ENCODE results near the gene LETMD1.

GRCh38 chr12:51018956-51019355, 29.2 kb upstream of the LETMD1 start:
- TF ChIP-seq CTCF (IDR thresholded peaks at IDR 0.05; ENCODE audit: extremely low read depth in 1 of 2, insufficient read depth in 1 of 2, low read depth in 1 of 2, low read length in 2 of 2) (no peak), EZH2 (IDR thresholded peaks at IDR 0.05; ENCODE audit: borderline replicate concordance, low read depth, low read length, severe bottlenecking) (no peak), POLR2A (IDR thresholded peaks at IDR 0.05; ENCODE audit: low read depth, low read length) (no peak), POLR2AphosphoS5 (IDR thresholded peaks at IDR 0.05; ENCODE audit: insufficient read depth, low read depth, low read length) (no peak), GATA2 (IDR thresholded peaks at IDR 0.05; ENCODE audit: insufficient read depth, insufficient read length, low read depth, low read length) (no peak), JUN (IDR thresholded peaks at IDR 0.05; ENCODE audit: borderline replicate concordance, insufficient read depth, insufficient read length, low read depth) (no peak), MYC (IDR thresholded peaks at IDR 0.05; ENCODE audit: low read depth, low read length) (no peak)
- TF ChIP-seq, protein P1, sequence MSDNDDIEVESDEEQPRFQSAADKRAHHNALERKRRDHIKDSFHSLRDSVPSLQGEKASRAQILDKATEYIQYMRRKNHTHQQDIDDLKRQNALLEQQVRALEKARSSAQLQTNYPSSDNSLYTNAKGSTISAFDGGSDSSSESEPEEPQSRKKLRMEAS (IDR thresholded peaks at IDR 0.05; ENCODE audit: insufficient read depth, insufficient read length), result no peak

All from endothelial cell of umbilical vein (primary cell).